NCI-H146 treated with DMSO at 0.1 percent for 48 hours (cell line): Measurements from ENCODE around the gene SDK2.
A peak's percentile ranks its signal among the peaks of the same experiment; 100 is the strongest.

Experiments used
- DNase-seq: peaks from one replicate; lab custom pipeline; 2025; ENCODE audit not compliant: unreplicated experiment; lab: John Stamatoyannopoulos, UW

SDK2 gene

GRCh38 chr17:73349647-73350046 lies 294.6 kb downstream of the SDK2 start:
- DNase-seq: no peak

GRCh38 chr17:73349138-73349537 lies 295.1 kb downstream of the SDK2 start:
- DNase-seq: no peak

- no peak for DNase-seq
Observed at GRCh38 chr17:73348829-73349095, 295.5 kb downstream of the SDK2 start.

- no peak for DNase-seq
Observed at GRCh38 chr17:73348018-73348828, 296.0 kb downstream of the SDK2 start.

- no peak for DNase-seq
Observed at GRCh38 chr17:73347351-73347750, 296.9 kb downstream of the SDK2 start.

- DNase-seq: no peak
Observed at GRCh38 chr17:73346501-73347162, 297.6 kb downstream of the SDK2 start.

- no peak for DNase-seq
Observed at GRCh38 chr17:73343739-73344454, 300.3 kb downstream of the SDK2 start.

GRCh38 chr17:73343168-73343634 lies 301.0 kb downstream of the SDK2 start:
- DNase-seq: no peak

- no peak for DNase-seq
Observed at GRCh38 chr17:73342541-73343167, 301.6 kb downstream of the SDK2 start.

GRCh38 chr17:73342050-73342522 lies 302.2 kb downstream of the SDK2 start:
- DNase-seq: no peak

- DNase-seq: no peak
Observed at GRCh38 chr17:73341350-73342049, 302.7 kb downstream of the SDK2 start.

- no peak for DNase-seq
Observed at GRCh38 chr17:73340093-73340596, 304.1 kb downstream of the SDK2 start.

GRCh38 chr17:73338566-73339197 lies 305.6 kb downstream of the SDK2 start:
- no peak for DNase-seq

GRCh38 chr17:73338050-73338521 lies 306.2 kb downstream of the SDK2 start:
- DNase-seq: no peak

- no peak for DNase-seq
Observed at GRCh38 chr17:73337330-73337710, 306.9 kb downstream of the SDK2 start.

- DNase-seq: no peak
Observed at GRCh38 chr17:73336408-73337329, 307.6 kb downstream of the SDK2 start.

GRCh38 chr17:73335591-73336407 lies 308.4 kb downstream of the SDK2 start:
- DNase-seq: peak; percentile 38
